Breast epithelium (tissue), 4 donors: ENCODE data around the gene SLC6A19. TPM values are rescaled to one million over a fixed set of nuclear protein-coding genes. Genes with fewer than 3 reads are reported as not detected.
"Not testable (repeated sequence)": the region's sequence is repeated elsewhere in the genome, so short reads cannot be mapped to it uniquely, and the experiment has no call there.

Experiments used
- DNase-seq, 2 donors: peaks; one replicate each; pipeline ENCODE4 v3.0.0-alpha.2; 2019; ENCODE audit warnings: low spot score in 2 of 2
- H3K27ac ChIP-seq, 2 donors: fragments of 200-600 bp; sonication (generic) in 1 of 2; one replicate each; pipeline ENCODE4 v1.5.1; 2016 to 2019; ENCODE audit warnings: mild to moderate bottlenecking in 1 of 2
- H3K27me3 ChIP-seq, 2 donors: fragments of 200-600 bp; sonication (generic) in 1 of 2; one replicate each; pipeline versions ENCODE4 v1.5.1 to v1.6.0; 2017 to 2019; ENCODE audit warnings: control low read depth in 1 of 2, mild to moderate bottlenecking in 1 of 2
- H3K36me3 ChIP-seq: fragments of 200-600 bp; one replicate; pipeline ENCODE4 v1.5.1; 2019
- H3K4me1 ChIP-seq, 2 donors: fragments of 200-600 bp; sonication (generic); one replicate each; pipeline ENCODE4 v1.5.1; 2016 to 2019; ENCODE audit warnings: control low read depth in 1 of 2
- H3K4me3 ChIP-seq, 3 donors: fragments of 200-600 bp; sonication (generic); 1 replicate in 2 of 3; 2 replicates in 1 of 3; pipeline ENCODE4 v1.5.1; 2016 to 2019; ENCODE audit warnings: mild to moderate bottlenecking in 3 of 3, moderate library complexity in 2 of 3
- H3K9me3 ChIP-seq, 2 donors: fragments of 200-600 bp; sonication (generic) in 1 of 2; one replicate each; pipeline ENCODE4 v1.5.1; 2016 to 2019; ENCODE audit warnings: control low read depth in 1 of 2
- CTCF ChIP-seq, 3 donors: fragments of 450-650 bp; IDR thresholded peaks; one replicate each; pipeline ENCODE4 v1.5.1; 2016 to 2017; ENCODE audit warnings: antibody characterized with exemption in 3 of 3, mild to moderate bottlenecking in 3 of 3, moderate library complexity in 3 of 3
- POLR2A ChIP-seq: fragments of 450-650 bp; IDR thresholded peaks from one replicate; pipeline ENCODE4 v1.6.1; 2016; ENCODE audit warnings: antibody characterized with exemption, mild to moderate bottlenecking, moderate library complexity
- POLR2AphosphoS5 ChIP-seq, 3 donors: sonication (generic); formaldehyde crosslinking; IDR thresholded peaks; one replicate each; pipeline ENCODE4 v1.6.1; 2017; ENCODE audit warnings: antibody characterized with exemption in 3 of 3
- intact Hi-C: fragments of 100-400 bp; cut with DNase I; formaldehyde crosslinking; loops from one replicate; pipeline ENCODE4 v1.15.1; 2023; ENCODE audit warnings: low total_unique reads
- total RNA-seq, 3 donors: library from RNA; depleted of rRNA; stranded (reverse); fragments of >200 nt; gene quantifications; one replicate each; pipeline ENCODE4 v1.1.0, GENCODE V29; 2016

The SLC6A19 gene
- total RNA-seq, 3 donors from 2014 or later = not detected

- Histone ChIP-seq H3K27me3 (peaks cover 0 to 60% of the 10 kb centered on the region in 2 donors), H3K36me3 (no peaks in the 10 kb centered on the region), H3K4me3 (no peak overlapping the region), H3K27ac (no peak overlapping the region), H3K9me3 (no peaks in the 10 kb centered on the region), H3K4me1 (no peaks in the 10 kb centered on the region)
- intact Hi-C loops = no loop called here
- no peak for DNase-seq
- TF ChIP-seq POLR2A (no peak), CTCF (IDR thresholded peaks at IDR 0.05) (no peak), POLR2AphosphoS5 (IDR thresholded peaks at IDR 0.05) (no peak)
Observed at GRCh38 chr5:1226231-1226630, 24.8 kb downstream of the SLC6A19 start.

- Histone ChIP-seq H3K27me3 (peaks cover 0 to 64% of the 10 kb centered on the region in 2 donors), H3K36me3 (no peaks in the 10 kb centered on the region), H3K4me3 (no peak overlapping the region), H3K27ac (no peak overlapping the region), H3K9me3 (no peaks in the 10 kb centered on the region), H3K4me1 (no peaks in the 10 kb centered on the region)
- intact Hi-C loops = no loop called here
- no peak for TF ChIP-seq POLR2AphosphoS5 (IDR thresholded peaks at IDR 0.05)
- no peak for TF ChIP-seq POLR2A
- TF ChIP-seq CTCF (IDR thresholded peaks at IDR 0.05) = no peak
- no peak for DNase-seq
Observed at GRCh38 chr5:1226839-1227581, 25.6 kb downstream of the SLC6A19 start.

GRCh38 chr5:1227667-1228066 is 26.3 kb downstream of the SLC6A19 start:
- H3K27me3 ChIP-seq = peaks cover 0 to 68% of the 10 kb centered on the region in 2 donors
- peaks cover 0 to under 1% of the 10 kb centered on the region in 2 donors for H3K9me3 ChIP-seq
- TF ChIP-seq CTCF (IDR thresholded peaks at IDR 0.05) = no peak
- no peak for TF ChIP-seq POLR2A
- no peak for TF ChIP-seq POLR2AphosphoS5 (IDR thresholded peaks at IDR 0.05)
- intact Hi-C loops = no loop called here
- no peaks in the 10 kb centered on the region for H3K4me1 ChIP-seq
- no peak overlapping the region for H3K27ac ChIP-seq
- no peak overlapping the region for H3K4me3 ChIP-seq
- H3K36me3 ChIP-seq = no peaks in the 10 kb centered on the region
- no peak for DNase-seq

GRCh38 chr5:1228120-1228519 is 26.7 kb downstream of the SLC6A19 start:
- no peaks in the 10 kb centered on the region for H3K4me1 ChIP-seq
- no peak for DNase-seq
- TF ChIP-seq POLR2A (no peak), POLR2AphosphoS5 (IDR thresholded peaks at IDR 0.05) (no peak), CTCF (IDR thresholded peaks at IDR 0.05) (no peak)
- H3K9me3 ChIP-seq = peaks cover 0 to 3% of the 10 kb centered on the region in 2 donors
- H3K27me3 ChIP-seq = peaks cover 0 to 72% of the 10 kb centered on the region in 2 donors
- no peak overlapping the region for H3K27ac ChIP-seq
- H3K36me3 ChIP-seq = no peaks in the 10 kb centered on the region
- intact Hi-C loops = no loop called here
- H3K4me3 ChIP-seq = no peak overlapping the region

- H3K4me3 ChIP-seq, intact Hi-C loops, H3K9me3 ChIP-seq, DNase-seq, H3K36me3 ChIP-seq, H3K4me1 ChIP-seq, H3K27ac ChIP-seq: not testable (repeated sequence)
- H3K27me3 ChIP-seq = peaks cover 0 to 71% of the 10 kb centered on the region in 2 donors
Observed at GRCh38 chr5:1229023-1229422, 27.6 kb downstream of the SLC6A19 start.
